Left kidney (tissue), 2 donors: Measurements from ENCODE around the gene DAPK1. TPM values are rescaled to one million over a fixed set of nuclear protein-coding genes. Genes with fewer than 3 reads are reported as not detected.

Experiments used
- DNase-seq: peaks from one replicate; pipeline ENCODE4 v3.0.0-alpha.2; 2013
- polyA plus RNA-seq: library from polyadenylated mRNA; unstranded; fragments of 120-200 nt; gene quantifications from one replicate; pipeline ENCODE4 v1.2.1, GENCODE V29; 2013; ENCODE audit not compliant: insufficient read length

Gene DAPK1
- polyA plus RNA-seq, 1 donor: 92.1 TPM

GRCh38 chr9:87667164-87667738, 169.6 kb downstream of the DAPK1 start:
- no peak for DNase-seq

- DNase-seq: no peak
Measured at GRCh38 chr9:87668222-87668621, 170.6 kb downstream of the DAPK1 start.

GRCh38 chr9:87668722-87669121, 171.1 kb downstream of the DAPK1 start:
- no peak for DNase-seq

GRCh38 chr9:87670572-87671264, 173.1 kb downstream of the DAPK1 start:
- DNase-seq: no peak

GRCh38 chr9:87671478-87671877, 173.8 kb downstream of the DAPK1 start:
- no peak for DNase-seq

GRCh38 chr9:87671925-87672324, 174.3 kb downstream of the DAPK1 start:
- DNase-seq: no peak

GRCh38 chr9:87672586-87672985, 174.9 kb downstream of the DAPK1 start:
- no peak for DNase-seq

- no peak for DNase-seq
Measured at GRCh38 chr9:87673446-87674120, 175.9 kb downstream of the DAPK1 start.

GRCh38 chr9:87674565-87675299, 177.1 kb downstream of the DAPK1 start:
- DNase-seq: no peak

GRCh38 chr9:87675906-87676515, 178.3 kb downstream of the DAPK1 start:
- no peak for DNase-seq

- DNase-seq: no peak
Measured at GRCh38 chr9:87676976-87677775, 179.5 kb downstream of the DAPK1 start.

GRCh38 chr9:87677776-87678587, 180.3 kb downstream of the DAPK1 start:
- DNase-seq: no peak

- peak; percentile 77 for DNase-seq
Measured at GRCh38 chr9:87678650-87679355, 181.1 kb downstream of the DAPK1 start.

- no peak for DNase-seq
Measured at GRCh38 chr9:87681271-87682061, 183.8 kb downstream of the DAPK1 start.

- DNase-seq: no peak
Measured at GRCh38 chr9:87682085-87682484, 184.4 kb downstream of the DAPK1 start.

- no peak for DNase-seq
Measured at GRCh38 chr9:87682618-87683017, 185.0 kb downstream of the DAPK1 start.

- no peak for DNase-seq
Measured at GRCh38 chr9:87683751-87684626, 186.3 kb downstream of the DAPK1 start.

GRCh38 chr9:87684627-87685219, 187.1 kb downstream of the DAPK1 start:
- DNase-seq: peak; percentile 44
